ENCODE measurements around the gene FERMT3.

FERMT3 gene

GRCh38 chr11:64178951-64179639 lies 27.4 kb upstream of the FERMT3 start:
- TF ChIP-seq CTCF (IDR thresholded peaks at IDR 0.05; ENCODE audit: control extremely low read depth, extremely low read depth, low read depth, missing control alignments), result no peak
- CTCF ChIA-PET, result interaction anchor here (1.0 kb wide), 1 partner anchor 25 kb away, joined by 3 read pairs; no protein-coding TSS in a partner anchor
- POLR2A ChIA-PET, result no interaction called here
- DNase-seq (ENCODE audit: extremely low spot score), result no peak

GRCh38 chr11:64180891-64181290 lies 25.6 kb upstream of the FERMT3 start:
- DNase-seq (ENCODE audit: extremely low spot score), result no peak
- no peak for TF ChIP-seq CTCF (IDR thresholded peaks at IDR 0.05; ENCODE audit: control extremely low read depth, extremely low read depth, low read depth, missing control alignments)
- ChIA-PET POLR2A (interaction anchor here (0.6 to 1.0 kb wide), 3 partner anchors 58 to 181 kb away, joined by 3 read pairs; partner anchors contain the start of gene PPP1R14B), CTCF (interaction anchor here (1.0 to 2.0 kb wide), 4 partner anchors 14 to 413 kb away, joined by 3 to 8 read pairs (median 4); no protein-coding TSS in a partner anchor)

GRCh38 chr11:64181506-64182411 lies 24.8 kb upstream of the FERMT3 start:
- peak; percentile 52 for DNase-seq (ENCODE audit: extremely low spot score)
- no peak for TF ChIP-seq CTCF (IDR thresholded peaks at IDR 0.05; ENCODE audit: control extremely low read depth, extremely low read depth, low read depth, missing control alignments)
- CTCF ChIA-PET, result interaction anchor here (1.0 to 2.0 kb wide), 4 partner anchors 15 to 414 kb away, joined by 3 to 8 read pairs (median 4); no protein-coding TSS in a partner anchor
- POLR2A ChIA-PET, result interaction anchor here (0.5 to 1.0 kb wide), 4 partner anchors 26 to 1362 kb away, joined by 3 to 4 read pairs (median 3); no protein-coding TSS in a partner anchor

DNA sequence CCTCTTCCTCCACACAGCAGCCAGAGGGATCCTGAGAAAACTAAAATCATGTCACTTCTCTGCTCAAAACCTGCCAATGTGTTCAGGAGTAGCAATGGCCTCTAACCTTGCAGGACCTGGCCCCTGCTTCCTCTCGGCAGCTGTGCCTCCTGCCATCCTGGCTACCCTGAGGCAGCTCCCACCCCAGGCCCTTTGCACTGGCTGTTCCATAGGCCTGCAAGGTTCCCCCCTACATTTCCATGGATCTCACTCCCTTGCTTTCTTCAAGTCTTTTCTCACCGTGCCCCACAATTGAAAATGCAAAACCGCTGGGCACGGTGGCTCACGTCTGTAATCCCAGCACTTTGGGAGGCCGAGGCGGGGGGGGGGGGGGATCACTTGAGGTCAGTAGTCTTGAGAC lies 22.6 kb upstream of the FERMT3 start:
- ChIA-PET CTCF (interaction anchor here (0.6 to 6.8 kb wide), 3 partner anchors 21 to 171 kb away, joined by 3 to 61 read pairs (median 12); partner anchors contain the start of genes CATSPERZ and FERMT3), POLR2A (interaction anchor here (0.6 to 3.9 kb wide), 10 partner anchors 19 to 577 kb away, joined by 3 to 36 read pairs (median 6); partner anchors contain the start of genes CCDC88B and FERMT3)
- TF ChIP-seq CTCF (IDR thresholded peaks at IDR 0.05; ENCODE audit: control extremely low read depth, extremely low read depth, low read depth, missing control alignments), result no peak
- no peak for DNase-seq (ENCODE audit: extremely low spot score)

DNA sequence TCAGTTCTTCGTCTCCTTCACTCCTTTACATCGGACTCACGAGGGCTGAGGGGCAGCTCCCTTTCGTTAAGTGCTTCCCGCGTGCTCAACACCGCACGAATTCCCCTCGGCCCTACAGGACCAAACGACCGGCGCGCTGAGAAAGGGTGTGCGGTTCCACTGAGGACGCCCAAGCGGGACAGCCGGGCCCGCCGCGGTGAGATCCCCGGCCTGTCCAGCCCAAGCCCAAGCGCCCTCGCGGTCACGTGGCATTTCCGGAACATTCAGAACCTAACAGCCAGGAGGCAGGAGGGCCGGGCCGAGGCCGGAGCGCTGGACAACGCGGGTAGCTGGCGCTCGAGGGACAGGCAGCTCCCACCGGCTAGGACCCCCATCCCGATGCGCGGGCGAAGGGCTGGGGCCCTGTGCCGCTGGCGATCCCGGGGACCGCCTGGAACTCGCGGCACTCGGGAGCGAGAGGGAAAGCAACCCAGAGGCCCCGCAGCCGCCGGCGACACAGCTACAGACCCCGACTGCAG lies 21.3 kb upstream of the FERMT3 start:
- TF ChIP-seq CTCF (IDR thresholded peaks at IDR 0.05; ENCODE audit: control extremely low read depth, extremely low read depth, low read depth, missing control alignments), result no peak
- ChIA-PET CTCF (interaction anchor here (0.8 to 6.8 kb wide), 9 partner anchors 9 to 185 kb away, joined by 3 to 61 read pairs (median 5); partner anchors contain the start of genes CATSPERZ and FERMT3), POLR2A (interaction anchor here (0.6 to 3.9 kb wide), 21 partner anchors 10 to 593 kb away, joined by 3 to 36 read pairs (median 4); partner anchors contain the start of genes BAD, FERMT3, FKBP2 and PRDX5)
- no peak for DNase-seq (ENCODE audit: extremely low spot score)
